HL-60/S4 (cell line): Measurements from ENCODE around the gene RYR1.

ENCODE experiments used
- in situ Hi-C: fragments of 300-500 bp; cut with MboI; formaldehyde crosslinking; loops from 2 replicates; pipeline ENCODE4 v1.14.3; 2022; ENCODE audit warnings: low sequenced_read_pairs

Gene RYR1

GRCh38 chr19:38433268-38433733 lies at the start of gene RYR1:
TSS of gene RYR1 (plus strand) at chr19:38433691. CDS start at chr19:38433830, 139 bp downstream.
- in situ Hi-C loops, result no loop called here

DNA sequence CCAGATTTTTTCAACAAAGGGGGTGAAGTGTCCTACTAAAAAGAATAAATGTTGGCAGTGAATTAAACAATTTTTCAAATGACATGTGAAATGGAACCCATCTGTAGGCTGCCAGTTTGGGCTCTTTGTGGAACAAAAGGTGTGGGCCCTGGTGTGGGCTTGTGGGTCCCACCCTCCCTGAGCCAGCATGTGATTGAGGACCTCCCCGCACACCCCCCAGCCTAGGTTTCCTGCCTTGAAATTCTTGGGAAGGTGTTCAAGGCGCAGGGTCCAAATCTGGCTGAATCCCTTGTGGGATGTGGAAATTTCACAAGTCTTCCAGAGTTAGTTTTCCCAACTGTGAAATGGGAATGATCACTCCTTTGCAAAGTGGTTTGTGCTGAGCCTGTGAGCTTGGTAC lies 49.7 kb upstream of the RYR1 start:
- in situ Hi-C loops, result no loop called here

GRCh38 chr19:38384209-38385027 lies 49.1 kb upstream of the RYR1 start:
- in situ Hi-C loops, result no loop called here

DNA sequence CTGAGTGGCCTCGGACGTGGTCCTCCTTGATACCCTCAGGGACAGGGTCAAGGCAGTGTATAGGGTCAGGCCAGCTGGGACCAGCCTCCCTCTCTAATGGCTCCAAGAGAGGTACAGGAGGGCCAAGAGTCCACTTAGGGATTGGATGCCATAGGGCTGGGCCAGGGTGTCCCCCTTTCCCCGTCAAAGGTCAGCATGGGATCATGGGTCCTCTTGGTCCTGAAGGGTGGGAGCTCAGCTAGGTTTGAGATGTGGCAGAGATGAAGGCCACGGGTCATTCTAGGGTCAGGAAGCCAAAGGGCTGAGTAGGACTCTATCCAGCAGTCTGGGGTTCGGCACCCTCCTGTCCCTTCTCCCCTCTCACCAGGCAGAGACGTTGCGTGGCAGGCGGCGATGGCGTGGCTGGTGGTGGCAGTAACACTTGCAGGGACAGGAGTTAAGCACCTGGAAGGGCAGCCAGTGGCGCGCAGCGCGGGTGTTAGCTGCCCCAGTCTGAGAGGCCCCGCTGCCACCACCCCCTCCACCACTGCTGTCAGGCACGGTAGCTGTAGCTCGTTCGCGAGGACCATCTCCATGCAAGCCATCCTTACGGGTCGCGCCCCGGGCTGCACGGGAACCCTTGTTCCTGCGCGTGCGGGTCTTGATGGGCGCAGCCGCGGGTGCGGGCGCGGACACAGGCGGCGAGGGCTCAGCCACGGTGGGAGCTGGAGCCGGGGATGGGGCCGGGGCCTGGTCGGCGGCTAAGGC lies 48.3 kb upstream of the RYR1 start:
- in situ Hi-C loops, result no loop called here

GRCh38 chr19:38385804-38386257 lies 47.7 kb upstream of the RYR1 start:
- in situ Hi-C loops, result no loop called here

GRCh38 chr19:38386300-38386970 lies 47.1 kb upstream of the RYR1 start:
- in situ Hi-C loops, result no loop called here

DNA sequence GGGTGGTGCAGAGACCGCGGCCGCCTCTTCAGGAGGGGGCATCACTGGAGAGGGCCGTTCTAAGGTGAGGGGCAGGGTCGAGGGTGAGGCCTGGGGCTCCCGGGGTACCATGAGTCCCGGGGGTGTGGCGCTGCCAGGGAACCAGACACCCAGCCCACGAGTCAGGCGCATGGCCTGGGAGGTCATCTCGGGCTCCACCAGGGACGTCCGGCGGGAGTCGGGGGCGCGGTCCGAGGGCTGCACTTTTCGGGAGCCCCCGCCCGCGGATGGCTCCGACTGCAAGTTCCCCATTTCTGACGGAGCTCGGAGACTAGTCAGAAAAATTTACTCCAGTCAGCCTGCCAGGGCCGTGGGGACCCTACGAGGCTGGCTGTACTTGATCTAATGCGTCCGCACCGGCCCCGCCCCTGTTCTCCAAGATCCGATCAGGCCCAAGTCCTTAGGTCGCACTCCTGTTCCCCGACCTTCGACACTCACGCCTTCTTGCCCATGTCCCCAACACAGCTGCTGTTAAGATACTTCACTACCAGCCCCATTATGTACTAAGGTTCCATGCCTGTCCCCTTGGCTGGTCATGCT lies 46.4 kb upstream of the RYR1 start:
- in situ Hi-C loops, result no loop called here

DNA sequence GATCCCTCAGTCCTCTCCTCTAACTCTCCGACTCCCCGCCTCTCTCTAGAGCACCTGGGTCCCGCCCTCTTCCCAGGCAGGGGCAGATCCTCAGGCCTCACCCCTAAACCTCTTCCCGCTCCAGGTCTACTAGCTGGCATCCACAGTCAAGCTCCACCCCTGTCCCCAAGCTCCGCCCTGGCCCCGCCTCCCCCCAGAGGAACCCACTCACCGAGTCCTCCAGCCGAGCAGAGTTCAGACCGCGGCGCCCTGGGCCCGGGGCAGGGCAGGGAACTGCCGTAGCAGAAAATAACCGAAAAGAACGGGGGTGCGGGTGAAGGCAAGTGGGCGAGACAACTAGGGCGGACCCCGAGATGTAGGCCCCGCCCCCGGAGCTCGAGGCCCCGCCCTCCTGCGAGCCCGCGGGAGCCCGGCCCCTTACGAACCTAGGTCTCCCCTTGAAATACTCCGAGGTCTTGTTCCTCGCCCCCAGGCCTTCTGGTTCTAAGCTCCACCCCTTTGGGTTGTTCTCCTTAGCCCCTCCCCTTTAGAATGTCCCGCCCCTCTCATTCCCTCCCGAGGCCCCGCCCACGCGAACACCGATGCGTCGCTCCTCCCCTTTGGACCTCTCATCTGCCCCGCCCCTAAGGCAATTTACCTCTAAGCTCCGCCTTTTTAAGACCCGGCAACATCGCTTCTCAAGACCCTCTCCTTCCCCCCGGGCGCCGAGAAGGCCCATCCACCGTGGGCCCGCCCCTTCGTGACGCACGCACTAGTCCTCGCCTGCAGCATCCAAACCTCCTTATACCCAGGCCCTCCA lies 45.7 kb upstream of the RYR1 start, which contains the start of gene GGN:
GGN (minus strand) TSS at position 485 of the 799 bp plus-strand sequence. CDS start 773 bp downstream, outside the sequence.
- in situ Hi-C loops, result no loop called here

- in situ Hi-C loops, result no loop called here
Measured at GRCh38 chr19:38388349-38389100, 45.0 kb upstream of the RYR1 start, which contains the start of gene SPRED3. TSS of gene SPRED3 (plus strand) at chr19:38388697. CDS start at chr19:38390303, 1,606 bp downstream.

DNA sequence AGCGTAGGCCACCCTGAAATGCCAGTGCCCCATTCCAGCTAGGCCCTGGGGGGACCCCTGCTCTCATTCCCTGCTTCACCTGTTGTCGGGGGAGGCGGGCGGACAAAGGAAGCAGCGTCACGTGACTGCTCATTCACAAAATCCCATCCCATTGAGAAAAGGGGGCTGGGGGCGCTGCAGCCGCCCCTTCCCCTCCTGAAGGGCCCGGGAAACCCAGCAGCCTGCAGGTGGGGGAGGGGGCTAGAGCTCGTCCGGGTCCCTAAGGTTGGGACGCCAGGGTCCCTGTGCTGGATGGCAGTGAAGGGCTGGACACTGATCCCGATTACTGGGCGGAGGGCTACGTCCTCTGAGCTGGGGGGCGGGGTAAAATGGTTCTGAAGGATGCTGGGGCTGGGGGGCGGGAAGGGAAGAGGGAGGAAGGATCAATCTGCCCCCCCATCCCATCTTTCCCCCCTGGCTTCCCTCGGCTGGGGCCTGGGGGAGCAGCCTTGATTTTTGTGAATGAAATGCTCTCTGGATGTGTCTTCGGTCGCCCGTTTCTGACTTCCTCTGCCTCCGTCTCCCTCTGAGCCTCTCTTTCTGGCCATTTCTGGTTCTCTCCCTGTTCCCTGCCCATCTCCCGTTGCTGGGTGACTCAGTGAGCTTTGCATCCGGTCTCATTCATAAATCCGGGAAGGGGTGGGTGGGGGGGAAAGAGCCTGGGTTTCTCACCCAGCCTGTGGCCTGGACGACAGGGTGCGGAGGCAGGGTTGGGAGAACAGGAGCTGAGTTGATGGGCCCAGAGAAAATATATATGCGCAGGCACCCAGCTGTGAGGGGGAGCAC lies 44.2 kb upstream of the RYR1 start:
- in situ Hi-C loops, result no loop called here

GRCh38 chr19:38389957-38390924 lies 43.2 kb upstream of the RYR1 start:
- in situ Hi-C loops, result no loop called here

DNA sequence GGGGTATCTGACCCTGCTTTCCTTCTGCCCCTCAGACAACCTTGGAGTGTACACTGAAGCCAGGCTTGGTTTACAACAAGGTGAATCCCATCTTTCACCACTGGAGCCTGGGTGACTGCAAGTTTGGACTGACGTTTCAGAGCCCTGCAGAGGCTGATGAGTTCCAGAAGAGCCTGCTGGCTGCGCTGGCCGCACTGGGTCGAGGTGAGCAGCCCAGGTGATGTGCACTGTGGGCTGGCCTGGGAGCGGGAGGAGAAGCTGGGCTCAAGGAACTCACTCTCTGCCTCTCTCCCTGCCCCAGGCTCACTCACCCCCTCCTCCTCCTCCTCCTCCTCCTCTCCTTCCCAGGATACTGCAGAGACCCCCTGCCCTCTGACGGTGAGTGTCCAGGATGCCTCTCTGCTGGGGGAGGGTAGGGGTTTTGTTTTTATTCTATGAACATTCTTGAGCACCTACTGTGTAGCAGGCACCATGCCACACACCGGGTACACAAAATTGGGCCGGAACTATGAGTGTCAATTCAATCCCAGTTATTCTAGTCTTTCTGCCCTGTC lies 41.5 kb upstream of the RYR1 start:
- in situ Hi-C loops, result no loop called here

DNA sequence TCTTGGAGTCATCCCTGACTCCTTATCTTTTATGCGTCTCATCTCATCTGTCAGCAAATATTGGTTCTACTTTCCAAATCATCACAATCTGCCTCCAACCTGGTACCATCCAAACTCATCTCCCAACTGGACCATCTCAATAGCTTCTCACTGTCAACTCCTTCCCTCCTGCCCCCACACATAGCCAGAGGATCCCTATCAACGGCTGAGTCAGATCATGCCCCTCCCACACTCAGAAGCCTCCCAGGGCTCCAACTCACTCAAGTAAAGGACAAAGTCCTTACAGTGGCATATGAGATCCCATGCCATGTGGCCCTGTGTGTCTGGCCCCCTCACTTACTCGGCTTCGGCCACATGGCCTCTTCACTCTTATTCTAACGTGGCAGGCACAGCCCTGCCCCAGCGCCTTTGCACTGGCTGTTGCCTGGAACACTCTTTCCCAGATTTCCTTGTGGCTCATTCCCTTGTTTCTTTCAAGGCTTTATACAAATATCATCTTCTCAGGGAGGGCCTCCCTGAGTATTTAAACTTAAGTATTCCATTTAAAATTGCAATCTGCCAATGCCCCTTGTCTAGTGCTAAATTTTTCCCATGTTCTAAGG lies 40.7 kb upstream of the RYR1 start:
- in situ Hi-C loops, result no loop called here

DNA sequence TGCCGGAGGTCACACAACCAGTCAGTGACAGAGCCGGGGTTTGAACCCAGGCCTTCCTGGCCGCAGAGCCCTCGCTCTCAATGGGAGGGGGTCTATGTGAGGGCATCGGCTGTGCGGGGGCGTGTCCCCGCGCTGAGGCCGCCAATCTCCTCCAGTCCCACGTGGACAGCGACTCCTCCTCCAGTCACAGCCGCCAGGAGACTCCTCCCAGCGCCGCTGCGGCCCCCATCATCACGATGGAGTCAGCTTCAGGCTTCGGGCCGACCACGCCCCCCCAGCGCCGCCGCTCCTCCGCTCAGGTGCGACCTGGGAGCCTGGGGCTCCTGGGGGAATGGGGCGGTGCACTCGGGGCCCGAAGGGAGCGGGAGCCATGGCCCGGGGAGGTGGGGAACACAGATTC lies 39.0 kb upstream of the RYR1 start:
- in situ Hi-C loops, result no loop called here

DNA sequence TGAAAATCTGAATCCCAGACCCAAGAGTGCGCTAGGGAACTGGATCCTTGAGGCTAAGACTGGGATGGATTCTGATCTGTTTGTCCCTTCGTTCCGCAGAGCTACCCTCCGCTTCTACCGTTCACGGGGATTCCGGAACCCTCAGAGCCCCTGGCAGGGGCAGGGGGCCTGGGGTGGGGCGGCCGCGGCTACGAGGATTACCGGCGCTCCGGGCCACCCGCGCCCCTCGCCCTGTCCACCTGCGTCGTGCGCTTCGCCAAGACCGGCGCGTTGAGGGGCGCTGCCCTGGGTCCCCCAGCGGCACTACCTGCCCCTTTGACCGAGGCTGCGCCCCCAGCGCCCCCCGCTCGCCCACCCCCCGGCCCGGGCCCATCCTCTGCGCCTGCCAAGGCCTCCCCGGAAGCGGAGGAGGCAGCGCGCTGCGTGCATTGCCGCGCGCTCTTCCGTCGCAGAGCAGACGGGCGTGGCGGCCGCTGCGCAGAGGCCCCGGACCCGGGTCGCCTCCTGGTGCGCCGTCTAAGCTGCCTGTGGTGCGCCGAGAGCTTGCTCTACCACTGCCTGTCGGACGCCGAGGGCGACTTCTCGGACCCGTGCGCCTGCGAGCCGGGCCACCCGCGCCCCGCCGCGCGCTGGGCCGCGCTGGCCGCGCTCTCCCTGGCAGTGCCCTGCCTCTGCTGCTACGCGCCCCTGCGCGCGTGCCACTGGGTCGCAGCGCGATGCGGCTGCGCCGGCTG lies 37.9 kb upstream of the RYR1 start:
- in situ Hi-C loops, result no loop called here

GRCh38 chr19:38399081-38399480 lies 34.4 kb upstream of the RYR1 start:
- in situ Hi-C loops, result no loop called here
